Neural crest cell (in vitro differentiated cells): ENCODE measurements around the gene WIZ. TPM values are rescaled to one million over a fixed set of nuclear protein-coding genes. Genes with fewer than 3 reads are reported as not detected.

Source experiments
- DNase-seq: peaks from one replicate; pipeline ENCODE4 v3.0.0; 2021; ENCODE audit warnings: low read depth, mixed read lengths, low spot score
- H3K27ac Mint-ChIP-seq: one replicate; pipeline ENCODE4 v1.8.0; 2021; ENCODE audit warnings: mild to moderate bottlenecking, mixed read lengths; ENCODE audit not compliant: unreplicated experiment
- H3K27me3 Mint-ChIP-seq: 2 replicates; pipeline ENCODE4 v1.8.0; 2021; ENCODE audit warnings: low read depth, mild to moderate bottlenecking, mixed read lengths
- H3K36me3 Mint-ChIP-seq: 2 replicates; pipeline ENCODE4 v1.8.0; 2021; ENCODE audit warnings: low read depth, mild to moderate bottlenecking, mixed read lengths
- H3K4me1 Mint-ChIP-seq: 2 replicates; pipeline ENCODE4 v1.8.0; 2021; ENCODE audit warnings: mixed read lengths
- H3K4me3 Mint-ChIP-seq: one replicate; pipeline ENCODE4 v1.8.0; 2021; ENCODE audit warnings: mild to moderate bottlenecking, mixed read lengths
- H3K9me3 Mint-ChIP-seq: 2 replicates; pipeline ENCODE4 v1.8.0; 2021; ENCODE audit warnings: mixed read lengths
- total RNA-seq: library from RNA; stranded (reverse); gene quantifications from 2 replicates; pipeline ENCODE4 v1.2.1, GENCODE V29; 2021
- TF ChIP-seq, protein P1 (sequence below): fragments of 200-600 bp; sonication (generic); conservative IDR thresholded peaks from 2 replicates; pipeline ENCODE4 v1.5.0; 2021; ENCODE audit warnings: antibody characterized with exemption, mild to moderate bottlenecking

Gene WIZ
- total RNA-seq, 1 donor from 2014 or later: 77.1 TPM

DNA sequence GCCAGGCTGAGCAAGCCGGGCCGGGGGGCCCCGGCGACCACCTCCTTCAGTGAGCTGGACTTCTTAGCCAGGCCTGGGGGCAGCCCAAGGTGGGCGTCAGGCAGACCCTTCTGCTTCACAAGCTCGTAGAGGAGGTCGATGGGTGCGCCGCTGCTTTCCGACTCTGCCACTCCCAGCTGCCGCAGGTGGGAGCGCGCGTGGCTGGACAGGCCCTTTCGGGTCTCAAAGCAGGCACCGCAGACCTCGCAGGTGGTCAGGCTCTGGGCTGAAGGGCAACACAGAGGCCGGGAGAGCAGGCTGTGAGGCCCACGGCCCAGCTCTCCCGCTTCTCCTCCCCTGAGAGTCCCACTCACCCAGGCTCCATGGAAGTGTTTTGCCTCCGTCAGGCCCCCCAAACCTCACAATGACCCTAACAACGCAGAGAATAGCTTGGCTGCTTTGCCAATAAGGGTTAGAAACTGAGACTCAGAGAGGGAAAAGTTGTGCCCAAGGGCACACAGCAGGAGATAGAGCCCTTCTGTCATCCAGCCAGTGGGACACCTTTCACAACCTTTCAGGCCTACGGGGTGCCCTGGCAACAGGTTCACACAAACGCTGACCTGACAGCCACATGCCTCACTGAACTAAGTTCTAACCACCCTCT is 19.8 kb downstream of the WIZ start:
- DNase-seq: no peak
- Mint-ChIP-seq H3K4me3 (peak overlapping the region; percentile 87), H3K4me1 (peaks cover 23% of the 10 kb centered on the region), H3K36me3 (peaks cover 15% of the 10 kb centered on the region), H3K27ac (no peak overlapping the region), H3K27me3 (no peaks in the 10 kb centered on the region), H3K9me3 (no peaks in the 10 kb centered on the region)
- TF ChIP-seq, protein P1, sequence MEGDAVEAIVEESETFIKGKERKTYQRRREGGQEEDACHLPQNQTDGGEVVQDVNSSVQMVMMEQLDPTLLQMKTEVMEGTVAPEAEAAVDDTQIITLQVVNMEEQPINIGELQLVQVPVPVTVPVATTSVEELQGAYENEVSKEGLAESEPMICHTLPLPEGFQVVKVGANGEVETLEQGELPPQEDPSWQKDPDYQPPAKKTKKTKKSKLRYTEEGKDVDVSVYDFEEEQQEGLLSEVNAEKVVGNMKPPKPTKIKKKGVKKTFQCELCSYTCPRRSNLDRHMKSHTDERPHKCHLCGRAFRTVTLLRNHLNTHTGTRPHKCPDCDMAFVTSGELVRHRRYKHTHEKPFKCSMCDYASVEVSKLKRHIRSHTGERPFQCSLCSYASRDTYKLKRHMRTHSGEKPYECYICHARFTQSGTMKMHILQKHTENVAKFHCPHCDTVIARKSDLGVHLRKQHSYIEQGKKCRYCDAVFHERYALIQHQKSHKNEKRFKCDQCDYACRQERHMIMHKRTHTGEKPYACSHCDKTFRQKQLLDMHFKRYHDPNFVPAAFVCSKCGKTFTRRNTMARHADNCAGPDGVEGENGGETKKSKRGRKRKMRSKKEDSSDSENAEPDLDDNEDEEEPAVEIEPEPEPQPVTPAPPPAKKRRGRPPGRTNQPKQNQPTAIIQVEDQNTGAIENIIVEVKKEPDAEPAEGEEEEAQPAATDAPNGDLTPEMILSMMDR: no peak

- Mint-ChIP-seq H3K9me3 (no peaks in the 10 kb centered on the region), H3K4me1 (peaks cover 23% of the 10 kb centered on the region), H3K27me3 (no peaks in the 10 kb centered on the region), H3K36me3 (peaks cover 15% of the 10 kb centered on the region), H3K27ac (no peak overlapping the region), H3K4me3 (peak overlapping the region; percentile 71)
- no peak for DNase-seq
- TF ChIP-seq, protein P1: no peak
Measured at GRCh38 chr19:15428956-15429824, 20.6 kb downstream of the WIZ start.

- DNase-seq: no peak
- peaks cover 18% of the 10 kb centered on the region for H3K4me1 Mint-ChIP-seq
- TF ChIP-seq, protein P1: no peak
- peaks cover 18% of the 10 kb centered on the region for H3K36me3 Mint-ChIP-seq
- H3K27me3 Mint-ChIP-seq: no peaks in the 10 kb centered on the region
- peak overlapping the region; percentile 57 for H3K4me3 Mint-ChIP-seq
- no peaks in the 10 kb centered on the region for H3K9me3 Mint-ChIP-seq
- no peak overlapping the region for H3K27ac Mint-ChIP-seq
Measured at GRCh38 chr19:15427991-15428471, 21.7 kb downstream of the WIZ start.

GRCh38 chr19:15427350-15427700 is 22.4 kb downstream of the WIZ start:
- Mint-ChIP-seq H3K4me1 (peaks cover 16% of the 10 kb centered on the region), H3K27me3 (no peaks in the 10 kb centered on the region), H3K36me3 (peaks cover 21% of the 10 kb centered on the region), H3K27ac (no peak overlapping the region), H3K9me3 (no peaks in the 10 kb centered on the region), H3K4me3 (peak overlapping the region; percentile 49)
- no peak for DNase-seq
- TF ChIP-seq, protein P1: no peak

DNA sequence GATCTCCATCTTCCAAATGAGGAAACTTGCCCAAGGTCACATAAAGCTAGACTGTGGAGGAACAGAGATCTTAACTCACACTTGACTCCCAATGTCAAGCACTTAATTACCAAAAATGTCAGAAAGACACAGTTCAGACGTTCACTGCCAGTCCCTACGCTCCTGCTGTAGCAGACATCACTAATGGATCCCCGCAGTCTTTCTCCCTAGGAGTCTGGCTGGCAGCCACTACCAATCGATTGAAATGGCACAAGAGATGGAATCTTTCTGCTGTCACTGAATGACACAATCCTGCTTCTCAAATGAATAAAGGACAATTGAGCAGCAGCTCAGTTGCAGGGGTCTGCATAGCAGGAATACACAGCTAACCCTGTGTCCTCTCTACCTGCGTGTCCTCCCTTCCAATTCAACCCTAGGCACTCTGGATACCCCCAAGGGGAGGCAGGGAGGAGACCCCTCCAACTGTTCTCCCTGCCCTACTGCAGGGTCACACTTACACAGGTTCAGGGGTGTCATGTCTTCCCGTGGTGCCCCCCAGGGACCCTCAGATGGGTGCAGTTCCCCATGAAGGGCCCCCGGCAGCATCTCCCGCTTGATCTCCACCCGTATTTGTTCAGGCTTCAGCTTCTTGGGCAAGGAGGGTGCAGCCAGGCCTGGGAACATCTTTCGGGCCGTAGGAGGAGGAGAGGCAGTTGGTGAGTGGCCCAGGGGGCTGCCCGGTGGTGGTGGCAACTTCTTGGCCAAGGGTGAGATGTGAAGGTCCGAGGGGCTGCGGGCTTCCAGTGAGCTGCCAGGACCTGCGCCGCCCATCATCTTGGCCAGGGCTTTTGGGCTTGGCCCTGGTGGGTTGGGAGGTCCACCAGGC is 23.0 kb downstream of the WIZ start:
- TF ChIP-seq, protein P1: no peak
- peaks cover 21% of the 10 kb centered on the region for H3K36me3 Mint-ChIP-seq
- H3K4me3 Mint-ChIP-seq: peak overlapping the region; percentile 50
- H3K9me3 Mint-ChIP-seq: no peaks in the 10 kb centered on the region
- H3K4me1 Mint-ChIP-seq: peaks cover 13% of the 10 kb centered on the region
- no peak for DNase-seq
- no peak overlapping the region for H3K27ac Mint-ChIP-seq
- H3K27me3 Mint-ChIP-seq: no peaks in the 10 kb centered on the region
